Hematopoietic multipotent progenitor cell (in vitro differentiated cells): ENCODE data around the gene ADAMTS2. TPM values are rescaled to one million over a fixed set of nuclear protein-coding genes. Genes with fewer than 3 reads are reported as not detected.

Experiments used
- DNase-seq, 3 donors: peaks; one replicate each; pipeline ENCODE4 v3.0.0-alpha.2; 2011 to 2015; ENCODE audit warnings: low read depth in 2 of 3, low spot score in 2 of 3
- total RNA-seq: library from RNA; depleted of rRNA; stranded (reverse); fragments of >200 nt; gene quantifications from one replicate; pipeline ENCODE4 v1.2.3, GENCODE V29; 2012

The ADAMTS2 gene
- total RNA-seq, 1 donor: 0.27 TPM

DNA sequence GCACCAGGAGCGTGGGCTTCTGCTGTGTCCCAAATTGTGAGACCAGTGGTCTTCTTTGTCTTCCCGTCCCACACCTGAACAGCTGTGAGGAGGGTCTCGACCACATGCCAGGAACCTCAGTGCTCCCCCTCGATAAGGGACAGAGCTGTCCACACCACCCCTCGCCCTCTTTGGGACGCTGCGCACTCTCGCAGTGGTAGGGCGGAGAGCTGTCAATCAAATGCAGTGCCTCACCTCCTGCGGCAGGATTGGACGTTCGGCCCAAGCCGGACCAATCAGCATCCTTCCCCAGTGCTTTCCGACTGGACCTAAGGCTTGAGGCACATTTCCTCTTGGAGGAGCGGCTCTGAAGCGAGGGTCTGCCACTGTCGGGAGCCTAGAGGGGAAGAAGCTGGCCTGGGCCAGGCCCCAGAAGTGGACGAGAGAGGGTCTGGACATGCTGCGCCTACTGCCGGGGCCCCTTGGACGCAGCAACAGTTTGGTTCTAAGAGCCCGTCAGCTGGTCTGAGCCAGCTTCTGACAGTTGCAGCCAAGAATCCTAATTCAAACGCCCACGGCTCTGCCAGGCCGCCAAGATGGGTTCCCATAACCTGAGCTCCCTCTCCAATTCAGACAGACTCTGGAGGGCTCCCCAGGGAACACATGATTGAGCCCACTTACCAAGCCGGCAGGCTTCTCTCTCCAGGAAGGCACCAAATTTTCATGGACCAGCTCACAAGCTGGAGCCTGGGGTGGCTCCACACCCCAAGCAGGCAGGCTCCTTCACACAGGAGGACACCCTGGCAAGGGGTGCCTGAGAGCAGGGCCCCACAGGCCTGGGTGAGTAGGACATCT is 28.1 kb upstream of the ADAMTS2 start:
- DNase-seq: no peak

DNA sequence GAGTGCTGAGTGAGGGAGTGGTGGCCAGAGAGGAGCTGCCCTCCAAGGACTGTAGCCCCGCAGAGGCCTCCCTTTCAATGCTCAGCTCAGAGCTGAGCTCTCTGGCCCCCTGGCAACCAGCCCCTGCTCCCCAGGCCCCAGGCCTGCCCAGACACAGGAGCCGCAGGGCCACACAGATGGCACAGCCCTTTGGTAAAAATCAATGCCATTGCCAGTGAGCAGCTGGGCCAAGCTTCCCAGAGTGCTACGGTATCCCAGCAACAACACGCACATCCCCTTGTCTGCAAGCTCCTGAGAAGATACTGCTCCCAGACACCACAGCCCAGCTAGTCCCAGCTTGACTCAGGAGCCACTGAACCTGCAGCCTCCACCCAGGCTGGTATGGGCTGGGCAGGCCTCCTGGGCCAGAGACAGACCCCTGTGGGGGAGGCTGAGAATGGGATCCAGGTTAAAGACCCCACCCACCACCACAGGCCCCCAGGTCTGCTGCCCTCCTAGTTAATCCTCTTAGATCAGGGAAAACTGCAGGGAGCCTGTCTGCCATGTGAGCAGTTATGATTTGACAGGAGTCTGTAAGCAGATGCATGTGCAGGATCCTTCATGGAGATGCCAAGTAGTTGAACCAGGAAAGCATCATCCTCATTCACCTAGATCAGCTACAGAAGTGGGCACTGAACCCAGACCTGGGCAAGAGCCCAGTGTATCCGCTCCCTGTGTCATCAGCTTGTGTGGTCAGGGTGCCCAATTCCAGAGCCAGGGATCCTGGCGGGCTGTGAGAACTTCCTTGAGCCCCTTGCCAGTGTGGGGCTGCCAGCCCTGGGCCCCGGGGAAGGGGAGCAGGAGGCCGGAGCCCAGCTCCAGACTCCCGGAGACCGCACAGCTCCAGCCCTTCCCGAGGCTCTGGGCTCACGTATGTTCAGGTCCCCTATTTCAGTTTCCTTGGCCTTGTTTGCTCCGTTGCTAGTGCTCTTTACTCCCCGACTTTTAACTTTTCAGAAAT is 26.7 kb upstream of the ADAMTS2 start:
- no peak for DNase-seq

DNA sequence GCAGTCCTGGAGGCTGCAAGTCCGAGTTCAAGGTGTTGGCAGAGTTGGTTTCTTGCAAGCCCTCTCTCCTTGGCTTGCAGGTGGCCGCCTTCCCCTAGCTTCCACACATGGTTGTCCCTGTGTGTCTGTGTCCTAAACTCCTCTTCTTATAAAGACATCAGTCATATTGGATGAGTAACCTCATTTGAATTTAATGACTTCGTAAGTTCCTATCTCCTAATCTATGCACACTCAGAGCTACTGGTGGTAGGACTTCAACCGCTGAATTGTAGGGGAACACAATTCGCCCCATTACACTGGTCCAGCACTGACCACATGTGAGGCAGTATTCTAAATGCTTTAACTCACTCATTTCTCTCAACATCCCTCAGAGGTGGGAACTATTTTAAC is 25.9 kb upstream of the ADAMTS2 start:
- no peak for DNase-seq

- DNase-seq: no peak
Observed at GRCh38 chr5:179370490-179371120, 25.3 kb upstream of the ADAMTS2 start.

DNA sequence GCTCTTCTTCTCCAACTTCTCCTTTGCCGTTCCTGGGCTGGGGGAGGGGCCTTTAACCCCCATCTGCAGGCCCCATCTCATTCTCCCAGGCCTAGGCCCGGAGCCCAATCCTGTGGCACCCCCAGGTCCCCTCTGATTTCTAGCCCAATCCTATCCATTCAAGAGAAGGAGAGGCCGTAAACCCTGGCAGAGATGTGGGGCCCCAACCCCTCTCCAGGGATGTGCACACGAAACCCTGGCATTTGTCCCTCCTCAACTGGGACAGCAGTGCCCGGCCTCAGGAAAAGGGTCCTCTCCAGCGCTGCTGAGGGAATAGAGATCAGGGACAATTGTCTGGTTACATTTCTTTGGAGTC is 24.2 kb upstream of the ADAMTS2 start:
- no peak for DNase-seq

- DNase-seq: no peak
Observed at GRCh38 chr5:179368806-179369529, 23.7 kb upstream of the ADAMTS2 start.

DNA sequence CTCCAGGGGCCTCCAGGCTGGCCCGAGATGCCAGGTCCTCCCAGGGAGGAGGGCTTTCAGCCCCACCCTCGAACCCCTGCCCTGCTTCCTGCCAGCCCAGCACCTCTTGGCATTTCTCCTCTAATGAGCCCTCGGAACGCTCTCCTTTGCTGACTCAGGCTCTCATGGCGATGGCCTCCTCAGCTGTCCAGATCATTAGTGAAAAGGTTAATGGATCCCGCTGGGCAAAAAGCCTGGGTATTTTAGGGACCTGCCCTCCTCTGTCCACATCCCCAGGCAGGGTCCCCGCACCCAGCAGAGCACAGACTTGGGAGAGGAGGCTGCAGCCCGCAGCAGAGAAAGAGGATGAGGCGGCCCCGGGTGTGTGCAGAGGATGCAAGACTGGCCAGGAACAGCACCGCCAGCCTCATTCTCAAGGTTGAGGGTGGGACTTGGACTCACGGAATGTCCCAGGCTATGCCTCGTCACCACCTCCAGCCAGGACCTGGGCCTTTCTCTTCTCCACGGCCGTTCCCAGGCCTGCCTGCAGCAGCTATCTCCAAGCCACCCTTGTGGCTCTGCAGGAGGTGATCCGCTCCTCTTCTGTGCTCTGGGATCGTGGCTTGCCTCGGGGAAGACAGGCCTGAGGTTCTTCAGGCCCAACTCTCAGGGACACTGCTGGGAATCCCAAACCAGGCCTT is 23.0 kb upstream of the ADAMTS2 start:
- DNase-seq: no peak

DNA sequence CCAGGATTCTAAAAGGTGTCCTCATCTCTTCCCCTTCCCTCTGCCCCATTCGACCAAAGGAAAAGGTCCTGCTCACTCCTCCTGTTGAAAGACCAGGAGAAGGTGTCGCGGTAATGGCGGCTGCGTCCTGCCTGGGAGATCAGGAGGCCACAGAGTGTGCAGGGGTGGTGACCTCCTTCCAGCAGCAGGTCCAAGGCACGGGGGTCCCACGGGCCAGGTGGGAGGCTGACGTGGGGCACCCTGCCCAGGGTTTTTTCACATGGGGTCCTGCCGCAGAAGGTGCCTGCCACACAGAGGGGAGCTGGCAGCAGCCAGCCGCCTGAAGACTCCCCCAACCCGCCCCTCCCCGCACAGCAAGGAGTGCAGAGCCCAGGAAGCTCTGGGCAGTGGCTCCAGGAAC is 22.2 kb upstream of the ADAMTS2 start:
- DNase-seq: no peak

GRCh38 chr5:179362355-179362754 is 17.1 kb upstream of the ADAMTS2 start:
- DNase-seq: no peak

GRCh38 chr5:179361037-179361603 is 15.9 kb upstream of the ADAMTS2 start:
- no peak for DNase-seq

DNA sequence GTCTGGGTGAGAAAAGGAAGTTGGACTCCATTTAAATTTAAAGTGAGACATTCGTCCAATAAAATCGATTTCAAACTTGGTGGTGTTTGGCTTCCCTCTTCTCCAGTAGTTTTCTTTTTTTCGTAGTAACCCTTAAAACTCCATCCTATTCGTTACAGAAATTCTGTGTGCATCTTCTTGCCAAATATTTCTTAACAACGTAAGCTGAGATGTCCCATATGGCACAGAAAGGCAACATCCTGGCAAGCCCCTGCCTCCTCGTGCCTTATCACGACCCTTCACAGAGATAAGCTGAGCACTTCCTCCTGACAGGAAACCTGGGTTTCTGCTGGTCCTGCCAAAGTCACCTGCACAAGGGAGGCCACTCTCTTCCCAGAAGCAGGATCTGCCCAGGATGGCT is 11.8 kb upstream of the ADAMTS2 start:
- no peak for DNase-seq

- no peak for DNase-seq
Observed at GRCh38 chr5:179355976-179356974, 11.0 kb upstream of the ADAMTS2 start.

- DNase-seq: no peak
Observed at GRCh38 chr5:179354305-179354882, 9.1 kb upstream of the ADAMTS2 start.

- no peak for DNase-seq
Observed at GRCh38 chr5:179348843-179349242, 3.6 kb upstream of the ADAMTS2 start.

GRCh38 chr5:179348011-179348530 is 2.8 kb upstream of the ADAMTS2 start:
- DNase-seq: no peak

- no peak for DNase-seq
Observed at GRCh38 chr5:179347581-179347980, 2.3 kb upstream of the ADAMTS2 start.

DNA sequence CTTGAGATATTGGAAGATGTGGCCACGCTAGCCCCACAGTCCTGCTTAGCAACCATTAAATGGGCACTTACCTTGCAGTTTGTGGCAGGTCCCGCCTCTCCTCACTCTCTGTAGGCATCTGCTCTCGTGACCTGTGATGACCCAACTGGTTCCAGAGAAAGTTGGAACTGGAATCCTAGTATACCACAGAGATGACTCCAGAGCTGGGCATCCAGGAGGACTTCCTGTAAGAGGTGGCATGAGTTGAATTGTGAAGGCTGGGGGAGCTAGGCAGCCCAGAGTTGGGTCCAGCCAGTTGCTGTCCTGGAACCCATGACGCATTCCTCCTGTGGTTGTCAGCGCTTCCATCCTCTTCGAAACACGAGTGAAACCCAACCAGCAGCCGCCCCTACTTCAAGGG is 1.6 kb upstream of the ADAMTS2 start:
- DNase-seq: no peak

GRCh38 chr5:179346401-179346800 is 1.1 kb upstream of the ADAMTS2 start:
- no peak for DNase-seq
